Endothelial cell (in vitro differentiated cells): ENCODE data around the gene GFOD1. TPM values are rescaled to one million over a fixed set of nuclear protein-coding genes. Genes with fewer than 3 reads are reported as not detected.

Source experiments
- DNase-seq: peaks from one replicate; pipeline ENCODE4 v3.0.0; 2021; ENCODE audit warnings: low spot score
- H3K27ac Mint-ChIP-seq: one replicate; pipeline ENCODE4 v1.8.0; 2021; ENCODE audit warnings: mixed read lengths, inconsistent platforms; ENCODE audit not compliant: unreplicated experiment
- H3K27me3 Mint-ChIP-seq: one replicate; pipeline ENCODE4 v1.8.0; 2021; ENCODE audit warnings: mild to moderate bottlenecking, moderate library complexity, mixed read lengths, inconsistent platforms; ENCODE audit not compliant: unreplicated experiment
- H3K36me3 Mint-ChIP-seq: one replicate; pipeline ENCODE4 v1.8.0; 2021; ENCODE audit warnings: mild to moderate bottlenecking, low read depth, mixed read lengths, inconsistent platforms; ENCODE audit not compliant: unreplicated experiment
- H3K4me1 Mint-ChIP-seq: one replicate; pipeline ENCODE4 v1.8.0; 2021; ENCODE audit warnings: mild to moderate bottlenecking, mixed read lengths, inconsistent platforms; ENCODE audit not compliant: unreplicated experiment
- H3K4me3 Mint-ChIP-seq: one replicate; pipeline ENCODE4 v1.8.0; 2021; ENCODE audit warnings: mild to moderate bottlenecking, mixed read lengths, inconsistent platforms; ENCODE audit not compliant: unreplicated experiment
- H3K9me3 Mint-ChIP-seq: one replicate; pipeline ENCODE4 v1.8.0; 2021; ENCODE audit warnings: mixed read lengths, inconsistent platforms; ENCODE audit not compliant: unreplicated experiment
- total RNA-seq: library from RNA; stranded (reverse); fragmentation: NEBNext Ultra II Directional; extraction: Animal tissue kit (Norgen Biotek cat#: 25700); gene quantifications from one replicate; pipeline ENCODE4 v1.2.1, GENCODE V29; 2021; ENCODE audit not compliant: unreplicated experiment
- TF ChIP-seq, protein P1 (sequence below): fragments of 200-600 bp; sonication (generic); IDR thresholded peaks from one replicate; pipeline ENCODE4 v1.5.0; 2021; ENCODE audit warnings: antibody characterized with exemption; ENCODE audit not compliant: unreplicated experiment

The GFOD1 gene
- total RNA-seq, 1 donor from 2014 or later, result 47.6 TPM

- H3K36me3 Mint-ChIP-seq, result peaks cover 33% of the 10 kb centered on the region
Observed at GRCh38 chr6:13319891-13320564, 167.4 kb downstream of the GFOD1 start.

GRCh38 chr6:13318821-13319220, 168.6 kb downstream of the GFOD1 start:
- H3K27me3 Mint-ChIP-seq, result no peaks in the 10 kb centered on the region
- no peak for DNase-seq
- H3K9me3 Mint-ChIP-seq, result no peaks in the 10 kb centered on the region
- H3K36me3 Mint-ChIP-seq, result peaks cover 31% of the 10 kb centered on the region
- H3K4me3 Mint-ChIP-seq, result no peak overlapping the region
- no peak overlapping the region for H3K27ac Mint-ChIP-seq
- TF ChIP-seq, protein P1, sequence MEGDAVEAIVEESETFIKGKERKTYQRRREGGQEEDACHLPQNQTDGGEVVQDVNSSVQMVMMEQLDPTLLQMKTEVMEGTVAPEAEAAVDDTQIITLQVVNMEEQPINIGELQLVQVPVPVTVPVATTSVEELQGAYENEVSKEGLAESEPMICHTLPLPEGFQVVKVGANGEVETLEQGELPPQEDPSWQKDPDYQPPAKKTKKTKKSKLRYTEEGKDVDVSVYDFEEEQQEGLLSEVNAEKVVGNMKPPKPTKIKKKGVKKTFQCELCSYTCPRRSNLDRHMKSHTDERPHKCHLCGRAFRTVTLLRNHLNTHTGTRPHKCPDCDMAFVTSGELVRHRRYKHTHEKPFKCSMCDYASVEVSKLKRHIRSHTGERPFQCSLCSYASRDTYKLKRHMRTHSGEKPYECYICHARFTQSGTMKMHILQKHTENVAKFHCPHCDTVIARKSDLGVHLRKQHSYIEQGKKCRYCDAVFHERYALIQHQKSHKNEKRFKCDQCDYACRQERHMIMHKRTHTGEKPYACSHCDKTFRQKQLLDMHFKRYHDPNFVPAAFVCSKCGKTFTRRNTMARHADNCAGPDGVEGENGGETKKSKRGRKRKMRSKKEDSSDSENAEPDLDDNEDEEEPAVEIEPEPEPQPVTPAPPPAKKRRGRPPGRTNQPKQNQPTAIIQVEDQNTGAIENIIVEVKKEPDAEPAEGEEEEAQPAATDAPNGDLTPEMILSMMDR, result no peak
- H3K4me1 Mint-ChIP-seq, result no peaks in the 10 kb centered on the region

More at GRCh38 chr6:13319891-13320564, 167.4 kb downstream of the GFOD1 start:
- H3K27ac Mint-ChIP-seq, result no peak overlapping the region
- no peaks in the 10 kb centered on the region for H3K4me1 Mint-ChIP-seq
- no peak overlapping the region for H3K4me3 Mint-ChIP-seq
- no peaks in the 10 kb centered on the region for H3K27me3 Mint-ChIP-seq
- TF ChIP-seq, protein P1, result no peak
- DNase-seq, result no peak
- H3K9me3 Mint-ChIP-seq, result no peaks in the 10 kb centered on the region

GRCh38 chr6:13315896-13316295, 171.5 kb downstream of the GFOD1 start:
- Mint-ChIP-seq H3K4me1 (no peaks in the 10 kb centered on the region), H3K36me3 (peaks cover 21% of the 10 kb centered on the region), H3K27ac (no peak overlapping the region), H3K4me3 (no peak overlapping the region), H3K9me3 (no peaks in the 10 kb centered on the region), H3K27me3 (no peaks in the 10 kb centered on the region)
- TF ChIP-seq, protein P1, result no peak
- no peak for DNase-seq

DNA sequence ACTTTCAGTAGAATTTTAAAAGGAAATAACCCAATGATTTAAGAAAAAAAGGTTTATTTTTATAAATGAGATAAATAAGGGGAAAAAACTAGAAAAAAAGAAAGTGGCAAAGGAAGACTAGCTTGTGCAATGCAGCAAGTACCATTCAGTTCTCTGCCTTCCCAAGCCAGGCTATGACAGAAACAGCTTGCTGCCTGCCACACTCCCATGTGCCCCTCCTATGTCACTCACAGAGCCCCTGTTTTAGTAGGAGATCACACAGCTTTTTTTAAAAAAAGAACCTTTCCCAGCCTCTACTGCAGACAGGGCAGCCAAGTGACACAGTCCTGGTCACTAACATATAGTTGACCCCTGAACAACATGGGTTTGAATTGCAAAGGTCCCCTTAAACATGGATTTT, 172.6 kb downstream of the GFOD1 start:
- Mint-ChIP-seq H3K27me3 (no peaks in the 10 kb centered on the region), H3K27ac (no peak overlapping the region), H3K36me3 (peaks cover 12% of the 10 kb centered on the region), H3K4me3 (no peak overlapping the region), H3K4me1 (peaks cover under 1% of the 10 kb centered on the region), H3K9me3 (no peaks in the 10 kb centered on the region)
- TF ChIP-seq, protein P1, result no peak
- no peak for DNase-seq

GRCh38 chr6:13311155-13311554, 176.2 kb downstream of the GFOD1 start:
- H3K4me1 Mint-ChIP-seq, result peaks cover 27% of the 10 kb centered on the region
- no peaks in the 10 kb centered on the region for H3K9me3 Mint-ChIP-seq
- H3K27ac Mint-ChIP-seq, result no peak overlapping the region
- H3K27me3 Mint-ChIP-seq, result no peaks in the 10 kb centered on the region
- TF ChIP-seq, protein P1, result no peak
- H3K4me3 Mint-ChIP-seq, result no peak overlapping the region
- peaks cover 12% of the 10 kb centered on the region for H3K36me3 Mint-ChIP-seq
- no peak for DNase-seq
